K562 (cell line): Measurements from ENCODE around the gene AHCYL2. TPM values are rescaled to one million over a fixed set of nuclear protein-coding genes. Genes with fewer than 3 reads are reported as not detected.

Source experiments
- ATAC-seq: fragments of 200-7000 bp; cut with Tn5 transposase; 3 replicates; pipeline ENCODE4 v1.9.1; 2020; ENCODE audit warnings: moderate library complexity
- BruUV-seq: library from RNA; stranded (reverse); fragments of 400-500 nt; replicated peaks from 2 replicates; lab custom pipeline; 2021; lab: Mats Ljungman, UMichigan
- CTCF ChIA-PET: fragments of 300-600 bp; formaldehyde crosslinking; extraction: SDS; loops from one replicate; lab custom pipeline; 2021; ENCODE audit warnings: low intra/inter-chr PET ratio; lab: Yijun Ruan, JAX
- POLR2A ChIA-PET: fragments of 300-600, 350-650 bp; sonication (Branson Sonifier 250); formaldehyde crosslinking; extraction: SDS; loops from one replicate; lab custom pipeline; 2021; ENCODE audit warnings: antibody characterized with exemption, inconsistent platforms; lab: Yijun Ruan, JAX
- DNase-seq, 4 experiments: peaks; one replicate each; pipeline versions ENCODE4 v3.0.0 to v3.0.0-alpha.2; 2011 to 2018; ENCODE audit warnings: low spot score in 3 of 4, mixed read lengths in 3 of 4; ENCODE audit errors: extremely low read depth in 1 of 4
- FAIRE-seq: peaks from 2 replicates; lab custom pipeline; 2011; peaks lifted over from hg19 to GRCh38; lab: Jason Lieb, UNC
- H2AFZ ChIP-seq: 2 replicates; pipeline ENCODE4 v1.6.0; 2011; ENCODE audit warnings: low read depth, low read length, control low read depth, inconsistent platforms
- H3K27ac ChIP-seq: fragments of 200-600 bp; 3 replicates; pipeline ENCODE4 v1.8.0; 2011; ENCODE audit warnings: low read depth, mild to moderate bottlenecking, control low read depth, inconsistent platforms, low read length, moderate library complexity, mixed read lengths; ENCODE audit errors: extremely low read depth
- H3K27me3 ChIP-seq, 2 experiments: fragments of 300-600 bp in 1 of 2; 2 replicates in 1 of 2; 3 replicates in 1 of 2; pipeline versions ENCODE4 v1.6.0 to v1.8.0; 2011; ENCODE audit warnings: inconsistent platforms in 2 of 2, low read length in 2 of 2, mild to moderate bottlenecking in 1 of 2, mixed read lengths in 1 of 2, moderate library complexity in 1 of 2; ENCODE audit not compliant: control insufficient read depth in 2 of 2, insufficient read depth in 2 of 2
- H3K36me3 ChIP-seq: fragments of 300-600 bp; 3 replicates; pipeline ENCODE4 v1.8.0; 2011; ENCODE audit warnings: mild to moderate bottlenecking, low read length, inconsistent platforms; ENCODE audit not compliant: control insufficient read depth, insufficient read depth
- H3K4me1 ChIP-seq, 2 experiments: fragments of 200-600 bp in 1 of 2; replicated peaks in 1 of 2; 2 replicates in 1 of 2; 3 replicates in 1 of 2; pipeline versions ENCODE4 v1.5.1 to v1.8.0; 2011; ENCODE audit warnings: inconsistent platforms in 2 of 2, low read length in 2 of 2, mild to moderate bottlenecking in 1 of 2, mixed read lengths in 1 of 2, moderate library complexity in 1 of 2; ENCODE audit not compliant: control insufficient read depth in 2 of 2, insufficient read depth in 2 of 2
- H3K4me2 ChIP-seq: 2 replicates; pipeline ENCODE4 v1.6.1; 2011; ENCODE audit warnings: low read length, control low read depth, inconsistent platforms, mixed read lengths; ENCODE audit not compliant: insufficient read depth
- H3K4me3 ChIP-seq: fragments of 200-600 bp; sonication (generic), shearing (Covaris generic); 2 replicates; pipeline ENCODE4 v1.5.1; 2016; ENCODE audit warnings: control low read depth, inconsistent platforms
- H3K79me2 ChIP-seq: fragments of 200-600 bp; 3 replicates; pipeline ENCODE4 v1.8.0; 2011; ENCODE audit warnings: low read length, inconsistent platforms; ENCODE audit not compliant: control insufficient read depth, insufficient read depth
- H3K9ac ChIP-seq, 2 experiments: 2 replicates each; pipeline versions ENCODE4 v1.6.0 to v1.6.1; 2011; ENCODE audit warnings: low read depth in 2 of 2, low read length in 2 of 2, control low read depth in 1 of 2, inconsistent platforms in 1 of 2, mild to moderate bottlenecking in 1 of 2, mixed read lengths in 1 of 2; ENCODE audit not compliant: insufficient read depth in 1 of 2
- H3K9me1 ChIP-seq: one replicate; pipeline ENCODE4 v1.6.0; 2011; ENCODE audit warnings: inconsistent platforms, mild to moderate bottlenecking, low read length, moderate library complexity; ENCODE audit not compliant: control insufficient read depth, insufficient read depth
- H3K9me3 ChIP-seq: replicated peaks from 2 replicates; pipeline ENCODE4 v1.5.1; 2011; ENCODE audit warnings: low read depth, low read length, inconsistent platforms; ENCODE audit not compliant: control insufficient read depth, insufficient read depth
- H4K20me1 ChIP-seq: replicated peaks from 2 replicates; pipeline ENCODE4 v1.6.1; 2011; ENCODE audit warnings: low read length, inconsistent platforms, mixed read lengths; ENCODE audit not compliant: control insufficient read depth, insufficient read depth
- ADNP ChIP-seq: fragments of 200-800 bp; sonication (Bioruptor generic); IDR thresholded peaks from 2 replicates; pipeline ENCODE4 v1.6.1; 2016; ENCODE audit warnings: missing genetic modification characterization, missing compliant biosample characterization
- ELF4 ChIP-seq: fragments of 450-650 bp; formaldehyde crosslinking; IDR thresholded peaks from 2 replicates; pipeline ENCODE4 v1.4.0; 2022; ENCODE audit warnings: missing genetic modification characterization
- FOS ChIP-seq: IDR thresholded peaks from 3 replicates; pipeline ENCODE4 v1.6.1; 2011; ENCODE audit not compliant: insufficient read length; ENCODE audit errors: extremely low read depth
- GABPA ChIP-seq: fragments of 200-800 bp; sonication (Bioruptor generic); conservative IDR thresholded peaks from 2 replicates; pipeline ENCODE4 v1.6.1; 2016; ENCODE audit warnings: low read depth, missing genetic modification characterization, missing compliant biosample characterization
- GABPB2 ChIP-seq: fragments of 250-450 bp; sonication (Bioruptor Pico); conservative IDR thresholded peaks from 2 replicates; pipeline ENCODE4 v1.5.1; 2021; ENCODE audit warnings: mild to moderate bottlenecking
- HDAC6 ChIP-seq: IDR thresholded peaks from 2 replicates; pipeline ENCODE4 v1.6.1; 2012; ENCODE audit warnings: low read depth, mild to moderate bottlenecking, control low read depth, inconsistent platforms, low read length, moderate library complexity
- HIVEP1 ChIP-seq: fragments of 250-450 bp; sonication (Bioruptor Pico); IDR thresholded peaks from 2 replicates; pipeline ENCODE4 v1.4.0; 2020; ENCODE audit warnings: mild to moderate bottlenecking
- MTA3 ChIP-seq: fragments of 450-650 bp; formaldehyde crosslinking; IDR thresholded peaks from 2 replicates; pipeline ENCODE4 v1.6.1; 2017; ENCODE audit warnings: mild to moderate bottlenecking, borderline replicate concordance
- MTF1 ChIP-seq: fragments of 250-450 bp; sonication (Bioruptor Pico); IDR thresholded peaks from 2 replicates; pipeline ENCODE4 v1.9.0; 2021; ENCODE audit warnings: moderate library complexity, mild to moderate bottlenecking, inconsistent platforms, borderline replicate concordance
- PPARD ChIP-seq: fragments of 250-450 bp; sonication (Bioruptor Pico); IDR thresholded peaks from 2 replicates; pipeline ENCODE4 v1.8.0; 2022; ENCODE audit warnings: inconsistent platforms, mild to moderate bottlenecking, moderate library complexity
- RHOXF2B ChIP-seq: fragments of 250-450 bp; sonication (Bioruptor Pico); conservative IDR thresholded peaks from 2 replicates; pipeline ENCODE4 v1.5.1; 2021
- SP1 ChIP-seq: sonication (generic); formaldehyde crosslinking; IDR thresholded peaks from 2 replicates; pipeline ENCODE4 v1.8.1; 2022; ENCODE audit warnings: mild to moderate bottlenecking, missing genetic modification reagents
- in situ Hi-C: fragments of 300-500 bp; cut with MboI; formaldehyde crosslinking; loops from 4 replicates; pipeline ENCODE4 v1.15.0; 2018; ENCODE audit warnings: inconsistent platforms, mixed read lengths
- intact Hi-C: fragments of 100-400 bp; cut with micrococcal nuclease; formaldehyde crosslinking; loops from 2 replicates; pipeline ENCODE4 v1.14.2; 2022
- polyA plus RNA-seq, 8 experiments: library from polyadenylated mRNA; depleted of rRNA in 4 of 8; stranded (reverse) in 5 of 8; unstranded in 3 of 8; fragments of >200 nt; fragmentation: Nextera tagmentation in 2 of 8; fragmentation: Illumina TruSeq in 1 of 8; extraction: Ambion mirVana in 2 of 8; extraction: Trizol in 1 of 8; gene quantifications; 2 replicates each; pipeline versions ENCODE4 v1.2.1 to v1.2.3, GENCODE V29; 2011 to 2014; ENCODE audit warnings: inconsistent platforms in 1 of 8, missing spikeins in 1 of 8
- total RNA-seq, 7 experiments: library from RNA; depleted of rRNA in 6 of 7; stranded (reverse); fragments of >200 nt in 6 of 7; fragmentation: Illumina TruSeq in 2 of 7; extraction: Trizol in 2 of 7; gene quantifications; 2 replicates each; pipeline versions ENCODE4 v1.2.1 to v1.2.3, GENCODE V29; 2011 to 2021; ENCODE audit warnings: low replicate concordance in 1 of 7
- TF ChIP-seq, protein P1 (sequence below): IDR thresholded peaks from 2 replicates; pipeline ENCODE4 v1.6.1; 2011; ENCODE audit not compliant: insufficient read length; ENCODE audit errors: extremely low read depth
- TF ChIP-seq, protein P2 (sequence below), 2 experiments: IDR thresholded peaks; 2 replicates each; pipeline ENCODE4 v1.6.1; 2011; ENCODE audit warnings: borderline replicate concordance in 1 of 2, control low read depth in 1 of 2, low read depth in 1 of 2, low read length in 1 of 2, mild to moderate bottlenecking in 1 of 2, mixed read lengths in 1 of 2, moderate library complexity in 1 of 2; ENCODE audit not compliant: insufficient read depth in 1 of 2, insufficient read length in 1 of 2, poor library complexity in 1 of 2, severe bottlenecking in 1 of 2; ENCODE audit errors: extremely low read depth in 1 of 2
- TF ChIP-seq, protein P3 (sequence below): sonication (generic); formaldehyde crosslinking; IDR thresholded peaks from 2 replicates; pipeline ENCODE4 v1.8.1; 2023; ENCODE audit warnings: mild to moderate bottlenecking, missing genetic modification reagents
- TF ChIP-seq, protein P4 (sequence below), 2 experiments: fragments of 450-650 bp in 1 of 2; sonication (generic) in 1 of 2; formaldehyde crosslinking in 1 of 2; IDR thresholded peaks in 1 of 2; conservative IDR thresholded peaks in 1 of 2; 2 replicates each; pipeline versions ENCODE4 v1.6.1 to v1.8.1; 2016 to 2023; ENCODE audit warnings: mild to moderate bottlenecking in 2 of 2, moderate library complexity in 2 of 2, inconsistent platforms in 1 of 2, missing genetic modification reagents in 1 of 2
- TF ChIP-seq, protein P5 (sequence below): fragments of 250-450 bp; sonication (Bioruptor Pico); IDR thresholded peaks from 2 replicates; pipeline ENCODE4 v1.8.0; 2022; ENCODE audit warnings: inconsistent platforms, mild to moderate bottlenecking, moderate library complexity, borderline replicate concordance

AHCYL2 gene
- total and polyA plus RNA-seq, 9 of the 15 experiments (the other 6 are each of a cell fraction or from before 2014, with no cell fraction given) = 0.93 to 10.5 (median 5.2) TPM

DNA sequence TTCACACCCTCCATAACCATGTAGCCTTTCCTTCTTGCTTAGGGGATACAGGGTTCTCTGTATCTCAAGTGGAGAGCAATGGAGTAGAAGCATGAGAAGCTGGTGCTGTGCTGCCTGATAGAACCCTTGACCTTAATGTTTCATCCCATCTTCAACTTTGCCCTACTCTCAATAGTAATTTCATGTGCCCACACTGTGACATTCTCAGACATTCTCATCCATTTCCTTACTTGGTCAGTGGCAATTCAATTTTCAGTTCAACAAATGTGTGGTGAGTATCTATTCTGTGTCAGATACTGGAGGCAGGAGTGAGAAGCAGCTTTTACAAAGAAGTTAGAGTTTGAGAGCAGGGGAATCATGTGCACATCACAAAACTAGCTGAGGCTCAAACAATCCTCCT, 225.5 kb downstream of the AHCYL2 start:
- Histone ChIP-seq H3K27ac (no peak overlapping the region), H3K79me2 (no peaks in the 10 kb centered on the region), H3K4me2 (no peak overlapping the region), H2AFZ (no peak overlapping the region), H3K9me1 (peaks cover 4% of the 10 kb centered on the region), H3K4me3 (no peak overlapping the region), H3K9me3 (no peaks in the 10 kb centered on the region), H4K20me1 (no peaks in the 10 kb centered on the region), H3K9ac (no peak overlapping the region), H3K4me1 (no peaks in the 10 kb centered on the region), H3K36me3 (peaks cover 98% of the 10 kb centered on the region), H3K27me3 (no peaks in the 10 kb centered on the region)
- ATAC-seq (no peak), DNase-seq (no peak), FAIRE-seq (no peak)
- intact Hi-C loops (no loop called here), in situ Hi-C loops (no loop called here)
- no TSS peak for BruUV-seq
- POLR2A ChIA-PET = interaction anchor here (0.6 to 1.3 kb wide), 7 partner anchors 11 to 189 kb away, joined by 3 to 5 read pairs (median 3); no protein-coding TSS in a partner anchor
- CTCF ChIA-PET = no interaction called here
- TF ChIP-seq MTA3 (no peak), RHOXF2B (CRISPR knock-in tag) (no peak), GABPB2 (CRISPR knock-in tag) (no peak), MTF1 (no peak), PPARD (CRISPR knock-in tag) (no peak), HIVEP1 (CRISPR knock-in tag) (no peak), HDAC6 (no peak), FOS (no peak), GABPA (tag) (no peak), ELF4 (CRISPR knock-in tag) (no peak), SP1 (CRISPR knock-in tag) (no peak), ADNP (no peak)
- TF ChIP-seq, protein P1, sequence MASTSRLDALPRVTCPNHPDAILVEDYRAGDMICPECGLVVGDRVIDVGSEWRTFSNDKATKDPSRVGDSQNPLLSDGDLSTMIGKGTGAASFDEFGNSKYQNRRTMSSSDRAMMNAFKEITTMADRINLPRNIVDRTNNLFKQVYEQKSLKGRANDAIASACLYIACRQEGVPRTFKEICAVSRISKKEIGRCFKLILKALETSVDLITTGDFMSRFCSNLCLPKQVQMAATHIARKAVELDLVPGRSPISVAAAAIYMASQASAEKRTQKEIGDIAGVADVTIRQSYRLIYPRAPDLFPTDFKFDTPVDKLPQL = no peak
- TF ChIP-seq, protein P2, sequence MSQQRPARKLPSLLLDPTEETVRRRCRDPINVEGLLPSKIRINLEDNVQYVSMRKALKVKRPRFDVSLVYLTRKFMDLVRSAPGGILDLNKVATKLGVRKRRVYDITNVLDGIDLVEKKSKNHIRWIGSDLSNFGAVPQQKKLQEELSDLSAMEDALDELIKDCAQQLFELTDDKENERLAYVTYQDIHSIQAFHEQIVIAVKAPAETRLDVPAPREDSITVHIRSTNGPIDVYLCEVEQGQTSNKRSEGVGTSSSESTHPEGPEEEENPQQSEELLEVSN (IDR thresholded peaks at IDR 0.05; ENCODE audit: borderline replicate concordance in 1 of 2, extremely low read depth in 1 of 2, insufficient read depth in 1 of 2, insufficient read length in 1 of 2, low read depth in 1 of 2, low read length in 1 of 2, poor library complexity in 1 of 2, severe bottlenecking in 1 of 2) = no peak
- TF ChIP-seq, protein P3, sequence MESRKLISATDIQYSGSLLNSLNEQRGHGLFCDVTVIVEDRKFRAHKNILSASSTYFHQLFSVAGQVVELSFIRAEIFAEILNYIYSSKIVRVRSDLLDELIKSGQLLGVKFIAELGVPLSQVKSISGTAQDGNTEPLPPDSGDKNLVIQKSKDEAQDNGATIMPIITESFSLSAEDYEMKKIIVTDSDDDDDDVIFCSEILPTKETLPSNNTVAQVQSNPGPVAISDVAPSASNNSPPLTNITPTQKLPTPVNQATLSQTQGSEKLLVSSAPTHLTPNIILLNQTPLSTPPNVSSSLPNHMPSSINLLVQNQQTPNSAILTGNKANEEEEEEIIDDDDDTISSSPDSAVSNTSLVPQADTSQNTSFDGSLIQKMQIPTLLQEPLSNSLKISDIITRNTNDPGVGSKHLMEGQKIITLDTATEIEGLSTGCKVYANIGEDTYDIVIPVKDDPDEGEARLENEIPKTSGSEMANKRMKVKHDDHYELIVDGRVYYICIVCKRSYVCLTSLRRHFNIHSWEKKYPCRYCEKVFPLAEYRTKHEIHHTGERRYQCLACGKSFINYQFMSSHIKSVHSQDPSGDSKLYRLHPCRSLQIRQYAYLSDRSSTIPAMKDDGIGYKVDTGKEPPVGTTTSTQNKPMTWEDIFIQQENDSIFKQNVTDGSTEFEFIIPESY = no peak
- TF ChIP-seq, protein P4, sequence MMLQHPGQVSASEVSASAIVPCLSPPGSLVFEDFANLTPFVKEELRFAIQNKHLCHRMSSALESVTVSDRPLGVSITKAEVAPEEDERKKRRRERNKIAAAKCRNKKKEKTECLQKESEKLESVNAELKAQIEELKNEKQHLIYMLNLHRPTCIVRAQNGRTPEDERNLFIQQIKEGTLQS (IDR thresholded peaks at IDR 0.05) = no peak
- TF ChIP-seq, protein P4 (CRISPR knock-in tag; conservative IDR thresholded peaks at IDR 0.05) = no peak
- TF ChIP-seq, protein P5, sequence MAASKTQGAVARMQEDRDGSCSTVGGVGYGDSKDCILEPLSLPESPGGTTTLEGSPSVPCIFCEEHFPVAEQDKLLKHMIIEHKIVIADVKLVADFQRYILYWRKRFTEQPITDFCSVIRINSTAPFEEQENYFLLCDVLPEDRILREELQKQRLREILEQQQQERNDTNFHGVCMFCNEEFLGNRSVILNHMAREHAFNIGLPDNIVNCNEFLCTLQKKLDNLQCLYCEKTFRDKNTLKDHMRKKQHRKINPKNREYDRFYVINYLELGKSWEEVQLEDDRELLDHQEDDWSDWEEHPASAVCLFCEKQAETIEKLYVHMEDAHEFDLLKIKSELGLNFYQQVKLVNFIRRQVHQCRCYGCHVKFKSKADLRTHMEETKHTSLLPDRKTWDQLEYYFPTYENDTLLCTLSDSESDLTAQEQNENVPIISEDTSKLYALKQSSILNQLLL = no peak
